SK-MEL-5 (cell line): ENCODE measurements around the gene ENDOG. TPM values are rescaled to one million over a fixed set of nuclear protein-coding genes. Genes with fewer than 3 reads are reported as not detected.
"Not testable (repeated sequence)": the region's sequence is repeated elsewhere in the genome, so short reads cannot be mapped to it uniquely, and the experiment has no call there.

ENCODE experiments used
- DNase-seq: peaks from one replicate; pipeline ENCODE4 v3.0.0-alpha.2; 2016; ENCODE audit warnings: low read depth, low spot score
- in situ Hi-C: cut with HindIII; loops from 2 replicates; pipeline ENCODE4 v1.10.0; 2016; ENCODE audit warnings: low sequenced_read_pairs, high pct_unique_total_duplicates, low pct_unique_long_range_greater_than_20kb
- polyA plus RNA-seq, 2 experiments: library from polyadenylated mRNA; depleted of rRNA; stranded (reverse); fragments of >200 nt; gene quantifications; 2 replicates each; pipeline ENCODE4 v1.2.3, GENCODE V29; 2015
- total RNA-seq: library from RNA; depleted of rRNA; stranded (reverse); fragments of >200 nt; shearing (Covaris generic); gene quantifications from 2 replicates; pipeline ENCODE4 v1.2.3, GENCODE V29; 2014; rRNA removed

The ENDOG gene
- total RNA-seq: 24.6 and 26.2 TPM in 2 replicates
- polyA plus RNA-seq (2015; cell fraction: cytosol; rRNA removed): 35.6 and 41.6 TPM in 2 replicates
- 19.2 and 20.9 TPM in 2 replicates for polyA plus RNA-seq (2015; cell fraction: nucleus; rRNA removed)

DNA sequence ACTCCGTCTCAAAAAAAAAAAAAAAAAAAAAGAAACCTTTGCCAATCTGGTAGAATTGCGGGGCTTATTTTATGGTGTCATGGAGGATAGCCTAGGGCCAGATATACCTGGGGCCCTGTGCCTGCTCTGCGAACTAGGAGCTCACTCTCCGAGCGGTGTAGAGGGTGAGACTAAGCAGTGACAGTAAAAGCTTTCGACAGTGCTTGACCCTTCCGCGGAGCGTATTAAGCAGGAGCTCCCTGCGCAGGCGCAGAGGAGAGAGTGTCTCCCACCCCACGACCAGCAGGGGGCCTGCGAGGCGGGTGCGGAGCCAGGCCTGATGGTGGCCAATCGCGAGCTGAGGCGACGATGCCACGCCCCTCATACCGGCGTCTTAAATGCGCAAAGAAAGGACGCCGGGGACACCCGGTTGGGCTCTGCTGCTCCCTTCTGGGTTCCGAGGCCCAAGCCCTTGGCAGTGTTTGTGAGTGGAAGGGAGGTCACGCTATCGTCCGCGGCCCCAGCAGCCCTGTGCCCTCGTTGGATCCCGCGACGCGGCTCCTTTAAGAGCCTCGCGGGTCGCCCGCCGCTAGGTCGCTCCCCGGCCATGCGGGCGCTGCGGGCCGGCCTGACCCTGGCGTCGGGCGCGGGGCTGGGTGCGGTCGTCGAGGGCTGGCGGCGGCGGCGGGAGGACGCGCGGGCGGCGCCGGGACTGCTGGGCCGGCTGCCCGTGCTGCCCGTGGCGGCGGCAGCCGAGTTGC is at the start of gene ENDOG:
TSS of gene ENDOG (plus strand) at position 402 of the 740 bp plus-strand sequence. CDS start at position 587, 185 bp downstream.
- DNase-seq: peak; percentile 97
- in situ Hi-C loops: no loop called here

DNA sequence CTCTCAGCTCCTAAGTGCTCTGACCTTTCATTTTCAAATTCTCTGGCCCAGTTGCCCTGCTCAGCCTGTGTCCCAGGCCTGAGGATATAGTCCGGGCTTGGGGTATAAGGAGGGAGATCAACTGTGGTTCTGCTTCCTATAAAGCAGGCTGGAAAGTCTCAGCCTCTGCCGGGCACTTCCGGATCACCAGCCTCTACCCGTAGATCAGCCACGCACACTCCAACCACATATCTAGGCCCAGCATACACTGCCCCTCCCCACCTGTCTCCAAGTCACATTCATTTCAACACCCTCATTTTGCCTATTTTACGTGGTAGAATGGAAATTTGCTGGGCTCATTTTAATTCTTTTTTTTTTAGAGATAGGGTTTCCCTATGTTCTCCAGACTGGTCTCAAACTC is 49.7 kb upstream of the ENDOG start:
- DNase-seq: no peak
- in situ Hi-C loops: no loop called here

DNA sequence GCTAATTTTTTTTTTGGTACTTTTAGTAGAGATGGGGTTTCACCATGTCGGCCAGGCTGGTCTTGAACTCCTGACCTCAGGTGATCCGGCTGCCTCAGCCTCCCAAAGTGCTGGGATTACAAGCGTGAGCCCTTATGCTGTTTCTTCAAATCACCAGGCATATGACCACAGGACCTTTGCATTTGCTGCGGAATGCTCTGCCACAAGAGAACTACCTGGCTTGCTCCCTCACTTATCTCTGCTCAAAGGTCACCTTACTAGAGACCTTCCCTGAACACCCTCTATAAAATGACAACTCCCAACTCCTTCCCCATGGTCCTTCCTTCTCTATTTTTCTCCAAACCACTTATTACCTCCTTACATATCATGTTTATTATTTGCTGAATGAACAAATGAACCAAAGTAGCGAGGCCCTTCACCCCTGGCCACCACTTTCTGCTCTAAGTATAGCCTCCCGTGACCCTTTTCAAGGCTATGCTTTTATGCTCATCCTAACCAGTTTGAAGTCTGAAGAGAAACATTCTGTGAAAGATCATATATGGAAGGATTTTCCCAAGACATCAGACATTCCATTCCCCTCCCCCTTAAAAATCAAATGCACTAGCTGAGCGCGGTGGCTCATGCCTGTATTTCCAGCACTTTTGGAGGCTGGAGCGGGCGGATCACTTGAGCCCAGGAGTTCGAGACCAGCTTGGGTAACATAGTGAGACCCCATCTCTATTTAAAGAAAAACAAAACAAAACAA is 47.8 kb upstream of the ENDOG start:
- in situ Hi-C loops: no loop called here
- no peak for DNase-seq

DNA sequence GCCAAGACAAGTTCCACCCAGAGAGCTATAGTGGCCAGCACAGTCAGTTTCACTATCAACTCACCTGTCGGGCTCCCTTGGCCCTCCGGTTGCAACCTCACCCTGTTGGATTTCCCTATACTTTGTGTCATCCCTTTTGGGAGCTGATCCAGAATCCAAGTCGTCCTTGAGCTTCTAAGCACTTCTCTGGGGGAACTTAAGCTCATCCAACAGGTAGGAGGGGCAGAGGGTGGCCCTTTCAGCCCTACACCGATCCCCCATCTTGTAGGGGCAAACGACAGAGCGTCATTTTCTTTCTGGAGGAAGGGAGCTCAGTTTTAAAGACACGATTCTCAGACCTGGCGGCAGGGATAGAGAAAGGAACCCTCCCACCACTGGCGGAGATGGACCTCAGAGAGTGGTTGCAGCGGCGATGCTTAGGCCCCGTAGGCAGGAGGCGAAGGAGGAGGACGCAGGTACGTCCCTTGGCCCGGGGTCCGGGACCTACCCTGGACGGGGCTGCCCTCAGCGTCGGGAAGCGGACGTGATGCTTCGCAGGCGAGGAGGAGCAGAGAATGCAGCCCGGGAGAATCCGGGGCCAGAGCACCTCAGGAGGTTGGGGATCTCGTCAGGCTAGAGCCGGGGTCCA is 47.1 kb upstream of the ENDOG start:
- in situ Hi-C loops: no loop called here
- DNase-seq: no peak

DNA sequence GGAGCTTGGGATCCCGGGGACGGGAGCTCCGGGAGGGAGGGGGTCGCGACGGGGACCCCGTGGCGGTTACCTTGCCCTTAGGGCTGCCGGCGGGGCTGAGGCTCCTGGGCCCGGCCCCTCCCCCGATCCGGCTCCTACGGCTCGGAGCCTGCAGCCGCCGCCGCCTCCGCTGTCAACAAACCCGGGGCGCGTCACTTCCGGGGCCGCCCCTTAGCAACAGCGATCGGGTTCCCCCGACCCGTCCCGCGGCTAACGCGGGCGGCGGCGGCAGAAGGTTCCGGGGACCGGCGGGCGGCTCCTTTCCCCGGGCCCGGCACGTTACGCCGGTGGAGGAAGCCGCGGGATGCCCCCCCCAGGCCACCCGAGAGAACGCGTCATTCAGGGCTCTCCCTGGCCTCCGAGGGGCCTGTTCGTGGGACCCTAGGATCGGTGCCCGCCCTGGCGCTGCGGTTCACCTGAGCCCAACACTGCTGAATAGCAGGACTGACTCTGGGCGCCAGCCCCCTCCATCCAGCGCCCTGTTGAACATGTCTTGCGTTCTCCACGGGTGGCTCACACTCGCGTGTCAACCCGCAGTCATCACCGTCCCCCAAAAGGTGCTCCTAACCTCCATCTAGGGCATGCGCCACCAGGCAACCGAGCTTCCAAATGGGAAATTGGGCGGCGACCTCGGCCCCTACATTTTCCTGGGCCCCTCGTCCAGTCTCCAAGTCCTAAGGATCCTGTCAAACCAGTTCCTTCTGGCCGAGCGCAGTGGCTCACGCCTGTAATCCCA is 46.4 kb upstream of the ENDOG start, which contains the start of gene ZER1:
TSS of gene ZER1 (minus strand) at position 183 of the 775 bp plus-strand sequence. CDS start 16,362 bp downstream, outside the sequence.
- in situ Hi-C loops: no loop called here
- DNase-seq: peak; percentile 87

DNA sequence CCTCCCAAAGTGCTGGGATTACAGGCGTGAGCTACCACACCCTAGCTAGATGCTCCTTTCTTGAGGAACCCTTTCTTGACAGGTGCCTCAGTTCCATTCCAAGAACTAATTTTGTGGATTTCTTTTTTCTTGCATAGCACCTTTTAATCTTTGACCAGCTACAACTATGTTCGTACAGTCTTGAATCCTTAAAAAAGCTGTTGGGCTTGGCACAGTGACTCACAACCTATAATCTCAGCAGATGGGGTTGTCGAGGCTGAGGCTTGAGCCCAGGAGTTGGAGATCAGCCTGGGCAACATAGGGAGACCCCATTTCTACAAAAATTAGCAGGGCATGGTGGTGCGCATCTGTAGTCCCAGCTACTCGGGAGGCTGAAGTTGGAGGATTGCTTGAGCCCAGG is 45.3 kb upstream of the ENDOG start:
- no peak for DNase-seq
- in situ Hi-C loops: no loop called here

DNA sequence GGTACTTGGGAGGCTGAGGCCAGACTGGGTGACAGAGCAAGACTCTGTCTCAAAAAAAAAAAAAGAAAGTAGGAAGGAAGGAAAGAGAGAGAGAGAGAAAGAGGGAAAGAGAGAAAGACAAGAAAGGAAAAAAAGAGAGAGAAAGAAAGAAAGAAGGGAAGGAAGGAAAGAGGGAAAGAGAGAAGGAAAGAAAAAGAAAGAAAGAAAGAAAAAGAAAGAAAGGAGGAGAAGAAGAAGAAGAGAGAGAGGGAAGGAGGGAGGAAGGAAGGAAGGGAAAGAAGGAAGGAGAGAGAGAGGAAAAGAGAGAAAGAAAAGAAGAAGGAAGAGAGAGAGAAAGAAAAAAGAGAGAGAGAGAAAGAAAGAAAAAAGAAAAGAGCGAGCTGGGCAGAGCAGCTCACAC is 43.5 kb upstream of the ENDOG start:
- in situ Hi-C loops: no loop called here
- no peak for DNase-seq

DNA sequence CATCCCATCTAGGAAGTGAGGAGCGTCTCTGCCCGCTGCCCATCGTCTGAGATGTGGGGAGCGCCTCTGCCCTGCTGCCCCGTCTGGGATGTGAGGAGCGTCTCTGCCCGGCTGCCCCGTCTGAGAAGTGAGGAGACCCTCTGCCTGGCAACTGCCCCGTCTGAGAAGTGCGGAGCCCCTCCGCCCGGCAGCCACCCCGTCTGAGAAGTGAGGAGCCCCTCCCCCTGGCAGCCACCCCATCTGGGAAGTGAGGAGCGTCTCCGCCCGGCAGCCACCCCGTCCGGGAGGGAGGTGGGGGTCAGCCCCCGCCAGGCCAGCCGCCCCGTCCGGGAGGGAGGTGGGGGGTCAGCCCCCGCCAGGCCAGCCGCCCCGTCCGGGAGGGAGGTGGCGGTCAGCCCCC is 38.2 kb upstream of the ENDOG start:
- DNase-seq, in situ Hi-C loops: not testable (repeated sequence)

DNA sequence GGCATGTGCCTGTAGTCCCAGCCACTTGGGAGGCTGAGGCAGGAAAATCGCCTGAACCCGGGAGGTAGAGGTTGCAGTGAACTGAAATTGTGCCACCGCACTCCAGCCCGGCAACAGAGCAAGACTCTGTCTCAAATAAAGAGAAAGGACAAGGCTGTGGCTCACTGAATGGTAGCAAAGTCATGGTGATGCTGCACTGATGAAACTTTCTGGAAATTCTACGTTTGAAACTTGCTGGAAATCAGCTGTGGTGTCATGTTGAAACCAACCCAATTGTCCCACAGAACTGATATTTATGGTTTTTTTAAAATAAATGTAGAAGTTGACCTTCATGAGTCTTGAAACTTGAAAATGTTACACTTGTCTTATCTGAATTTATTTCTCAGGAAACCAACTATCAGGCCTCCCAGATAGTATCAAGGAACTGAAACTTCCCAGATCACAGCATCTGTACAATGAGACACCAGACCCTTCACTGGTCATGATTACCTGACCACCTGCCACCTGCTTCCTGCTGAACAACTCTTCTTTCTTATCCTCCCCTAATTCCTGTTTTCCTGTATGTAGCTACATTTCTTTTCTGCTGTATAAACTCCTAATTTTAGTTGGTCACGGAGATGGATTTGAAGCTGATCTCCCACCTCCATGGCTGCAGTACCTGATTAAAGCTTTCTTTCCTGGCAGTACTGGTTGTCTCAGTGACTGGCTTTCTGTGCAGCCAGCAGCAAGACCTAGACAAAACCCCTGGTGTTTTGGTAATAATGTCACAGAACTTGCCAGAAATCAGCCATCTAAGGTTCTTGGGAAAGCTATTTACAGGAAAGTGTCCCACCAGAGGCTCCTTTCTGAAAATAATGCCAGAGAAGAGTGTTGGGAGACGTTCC is 36.9 kb upstream of the ENDOG start:
- in situ Hi-C loops: no loop called here
- no peak for DNase-seq

DNA sequence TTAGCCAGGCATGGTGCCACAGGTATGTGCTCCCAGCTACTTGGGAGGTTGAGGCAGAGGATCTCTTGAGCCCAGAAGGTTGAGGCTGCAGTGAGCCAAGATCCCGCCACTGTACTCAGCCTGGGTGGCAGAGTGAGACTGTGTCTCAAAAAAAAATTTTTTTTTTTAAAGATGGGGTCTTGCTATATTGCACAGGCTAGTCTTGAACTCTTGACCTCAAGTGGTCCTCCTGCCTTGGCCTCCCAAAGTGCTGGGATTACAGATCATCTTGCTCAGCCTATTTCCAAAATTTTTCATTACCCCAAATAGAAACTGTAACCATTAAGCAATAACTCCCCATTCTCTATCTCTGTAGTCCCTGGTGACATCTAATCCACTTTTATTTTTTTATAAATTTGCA is 35.6 kb upstream of the ENDOG start:
- DNase-seq: no peak
- in situ Hi-C loops: no loop called here

DNA sequence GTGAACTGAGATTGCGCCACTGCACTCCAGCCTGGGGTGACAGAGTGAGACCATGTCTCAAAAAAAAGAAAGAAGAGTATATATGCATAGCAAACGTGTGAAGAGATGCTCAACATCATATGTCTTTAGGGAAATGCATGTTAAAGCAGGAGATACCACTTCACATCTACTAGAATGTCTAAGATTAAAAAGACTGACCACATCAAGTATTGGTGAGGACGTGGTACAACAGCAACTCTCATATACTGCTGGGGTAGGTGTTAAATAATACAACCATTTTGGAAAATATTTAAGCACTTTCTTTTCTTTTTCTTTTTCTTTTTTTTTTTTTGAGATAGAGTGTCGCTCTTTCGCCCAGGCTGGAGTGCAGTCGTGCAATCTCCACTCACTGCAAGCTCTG is 32.9 kb upstream of the ENDOG start:
- no peak for DNase-seq
- in situ Hi-C loops: no loop called here

DNA sequence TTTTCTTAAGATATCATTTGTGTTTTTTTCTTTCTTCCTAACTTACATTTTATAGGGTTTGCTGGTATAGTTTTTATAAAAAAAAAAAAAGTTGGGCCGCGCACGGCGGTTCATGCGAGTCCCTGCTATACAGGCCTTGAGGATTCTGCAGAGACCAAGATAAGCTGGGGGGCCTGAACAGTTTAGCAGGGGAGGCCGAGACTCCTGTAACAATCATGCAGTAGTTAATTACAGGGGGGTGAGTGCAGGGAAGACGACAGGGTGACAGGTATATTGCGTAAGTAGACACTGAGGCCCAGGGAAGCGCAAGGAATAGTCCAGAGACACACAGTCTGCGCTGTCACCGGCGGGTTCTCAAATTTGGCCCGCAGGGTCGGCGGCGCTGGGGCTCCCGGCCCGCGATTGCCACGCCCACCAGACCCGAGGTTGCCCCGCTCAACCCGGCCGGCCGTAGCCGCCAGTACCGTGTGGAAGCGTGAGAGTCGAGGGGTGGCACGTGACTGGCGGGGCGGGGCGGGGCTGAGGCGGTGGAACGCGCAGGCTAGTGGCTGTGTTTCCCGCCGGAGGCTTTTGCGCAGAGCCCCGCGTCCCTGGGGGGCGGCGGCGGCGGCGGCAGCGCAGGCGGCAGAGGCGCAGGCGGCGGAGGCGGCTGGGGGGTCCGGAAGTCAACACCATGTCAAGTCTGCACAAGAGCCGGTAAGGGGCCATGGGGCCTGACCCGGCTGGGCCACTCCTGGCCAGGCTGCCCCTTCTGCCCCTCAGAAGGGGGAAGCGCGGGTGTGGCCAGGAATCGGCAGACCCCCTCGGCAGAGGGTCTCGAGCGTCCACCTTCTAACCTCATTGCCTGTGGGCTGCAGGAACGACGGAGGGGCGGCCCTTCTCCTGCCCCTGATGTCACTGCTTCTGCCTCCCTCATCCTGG is 31.4 kb upstream of the ENDOG start, which contains the start of gene TBC1D13:
TSS of gene TBC1D13 (plus strand) at position 573 of the 921 bp plus-strand sequence. CDS start at position 674, 101 bp downstream.
- DNase-seq: peak; percentile 89
- in situ Hi-C loops: no loop called here

DNA sequence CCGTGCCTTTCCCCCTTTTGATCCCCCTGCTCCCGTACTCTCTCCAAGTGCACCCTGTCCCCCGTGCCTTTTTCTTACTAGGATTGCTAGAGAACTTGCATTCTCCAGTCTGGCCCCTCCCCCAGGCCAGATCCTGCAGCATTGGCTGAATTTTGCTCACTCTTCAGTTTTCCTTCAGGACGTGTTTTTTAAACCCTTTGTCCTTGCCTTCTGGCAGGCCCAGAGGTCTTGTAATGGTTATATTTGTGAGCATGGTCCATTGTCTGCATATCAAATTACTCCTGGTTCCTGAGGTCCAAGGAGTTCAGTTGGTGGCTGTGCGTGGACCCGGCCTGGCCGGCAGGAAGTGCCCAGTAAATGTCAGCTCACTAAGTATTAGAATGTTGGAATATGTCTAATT is 30.6 kb upstream of the ENDOG start:
- no peak for DNase-seq
- in situ Hi-C loops: no loop called here

DNA sequence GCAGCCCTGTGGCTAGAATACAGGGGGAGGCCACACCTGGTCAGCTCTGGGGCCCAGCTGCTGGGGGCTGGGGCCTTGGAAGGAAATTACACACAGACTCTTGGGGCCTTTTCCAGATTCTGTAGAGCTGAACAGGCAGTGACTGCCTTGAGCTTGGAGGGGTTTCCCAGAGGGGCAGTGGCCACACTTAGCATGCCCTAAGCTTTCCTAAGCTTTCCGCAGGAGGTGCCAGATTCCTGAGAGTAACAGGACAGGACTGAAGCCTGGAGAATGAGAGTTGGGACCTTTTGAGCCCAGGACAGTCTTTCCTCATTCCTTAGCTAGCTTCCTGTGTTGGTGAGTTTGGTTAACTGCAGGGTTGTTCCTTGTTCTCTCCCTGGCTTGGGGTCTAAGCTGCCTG is 29.9 kb upstream of the ENDOG start:
- in situ Hi-C loops: no loop called here
- no peak for DNase-seq

DNA sequence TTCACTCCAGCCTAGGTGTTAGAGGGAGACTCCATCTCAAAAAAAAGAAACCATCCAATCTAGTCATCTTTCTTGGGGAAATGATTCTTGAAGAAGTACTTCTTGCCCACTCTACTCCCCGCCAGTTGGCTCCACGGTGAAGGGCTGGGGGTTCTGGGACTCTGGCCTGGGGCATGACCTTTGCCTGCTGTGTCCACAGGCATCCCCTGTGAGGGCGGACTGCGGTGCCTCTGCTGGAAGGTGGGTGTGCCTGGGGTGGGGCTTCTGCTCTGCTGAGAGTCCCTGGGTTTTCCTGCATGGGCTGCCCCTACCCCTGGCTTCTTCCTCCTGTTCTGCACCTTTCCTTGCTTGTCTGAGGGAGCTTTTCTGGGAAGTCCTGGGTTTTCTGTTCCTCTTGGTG is 27.8 kb upstream of the ENDOG start:
- no peak for DNase-seq
- in situ Hi-C loops: no loop called here

DNA sequence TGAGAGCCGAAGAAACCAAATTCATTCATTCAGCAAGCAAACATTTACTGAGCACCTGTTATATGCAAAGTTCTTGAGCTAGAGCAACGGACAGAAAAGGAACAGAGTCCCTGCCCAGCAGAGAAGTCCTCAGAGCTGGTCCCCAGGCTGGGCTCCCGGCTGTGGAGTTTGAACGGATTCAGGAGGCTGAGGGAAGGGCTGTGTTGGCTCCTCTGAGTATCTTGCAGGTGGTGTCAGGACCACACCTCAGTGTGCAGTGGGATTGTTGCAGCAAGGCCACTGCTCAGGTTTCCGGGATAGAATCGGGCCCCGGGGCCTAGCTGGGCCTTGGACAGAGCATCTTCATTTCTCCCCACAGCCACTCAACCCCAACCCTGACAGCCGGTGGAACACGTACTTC is 26.2 kb upstream of the ENDOG start:
- DNase-seq: no peak
- in situ Hi-C loops: no loop called here
